PC-3 (cell line): ENCODE results near the gene ZNF804A. TPM values are rescaled to one million over a fixed set of nuclear protein-coding genes. Genes with fewer than 3 reads are reported as not detected.
A peak's percentile ranks its signal among the peaks of the same experiment; 100 is the strongest.

Experiments
- ATAC-seq: fragments of 200-7000 bp; cut with Tn5 transposase; 2 replicates; pipeline ENCODE4 v1.9.1; 2020; ENCODE audit warnings: mild to moderate bottlenecking, moderate library complexity
- BruUV-seq: library from RNA; stranded (reverse); fragments of 400-500 nt; replicated peaks from 2 replicates; lab custom pipeline; 2021; lab: Mats Ljungman, UMichigan
- CTCF ChIA-PET: fragments of 300-600 bp; sonication (Branson Sonifier 250); formaldehyde crosslinking; loops from one replicate; lab custom pipeline; 2022; ENCODE audit warnings: antibody characterized with exemption; lab: Charles Lee
- POLR2A ChIA-PET: fragments of 300-600 bp; sonication (Branson Sonifier 250); formaldehyde crosslinking; loops from one replicate; lab custom pipeline; 2022; ENCODE audit warnings: antibody characterized with exemption; ENCODE audit not compliant: unreplicated experiment; lab: Charles Lee
- DNase-seq: peaks from one replicate; pipeline ENCODE4 v3.0.0-alpha.2; 2015
- H2AFZ ChIP-seq: fragments of 300-600 bp; sonication (generic); 2 replicates; pipeline ENCODE4 v1.6.0; 2016; ENCODE audit warnings: antibody characterized with exemption, low read length
- H3F3A ChIP-seq: fragments of 300-600 bp; sonication (generic); one replicate; pipeline ENCODE4 v1.6.0; 2017; ENCODE audit warnings: antibody characterized with exemption, low read length, control low read depth, mild to moderate bottlenecking; ENCODE audit not compliant: unreplicated experiment
- H3K27ac ChIP-seq: fragments of 300-600 bp; sonication (generic); 2 replicates; pipeline ENCODE4 v1.5.1; 2016; ENCODE audit warnings: mild to moderate bottlenecking, low read length
- H3K27me3 ChIP-seq: fragments of 300-600 bp; sonication (generic); 2 replicates; pipeline ENCODE4 v1.6.1; 2016; ENCODE audit warnings: low read length, mixed read lengths
- H3K36me3 ChIP-seq: fragments of 300-600 bp; sonication (generic); 2 replicates; pipeline ENCODE4 v1.6.1; 2016; ENCODE audit warnings: low read depth, mixed run types, low read length, mixed read lengths
- H3K4me1 ChIP-seq: fragments of 300-600 bp; sonication (generic); 2 replicates; pipeline ENCODE4 v1.5.1; 2016; ENCODE audit warnings: low read length; ENCODE audit not compliant: insufficient read depth
- H3K4me2 ChIP-seq: fragments of 300-600 bp; sonication (generic); 2 replicates; pipeline ENCODE4 v1.6.0; 2016; ENCODE audit warnings: low read length
- H3K4me3 ChIP-seq: fragments of 300-600 bp; sonication (generic); 2 replicates; pipeline ENCODE4 v1.5.1; 2016; ENCODE audit warnings: mild to moderate bottlenecking, low read length, mixed read lengths
- H3K79me2 ChIP-seq: fragments of 300-600 bp; sonication (generic); 2 replicates; pipeline ENCODE4 v1.6.1; 2017; ENCODE audit warnings: low read length, mixed read lengths
- H3K9ac ChIP-seq: fragments of 300-600 bp; sonication (generic); 2 replicates; pipeline ENCODE4 v1.6.0; 2016; ENCODE audit warnings: mild to moderate bottlenecking, low read length
- H3K9me2 ChIP-seq: fragments of 300-600 bp; sonication (generic); replicated peaks from 2 replicates; pipeline ENCODE4 v1.6.1; 2016; ENCODE audit warnings: mixed run types, low read length, mixed read lengths
- H3K9me3 ChIP-seq: fragments of 300-600 bp; sonication (generic); 2 replicates; pipeline ENCODE4 v1.6.1; 2016; ENCODE audit warnings: low read length, mixed read lengths
- H4K20me1 ChIP-seq: fragments of 300-600 bp; sonication (generic); 2 replicates; pipeline ENCODE4 v1.6.1; 2016; ENCODE audit warnings: low read length, mixed read lengths
- EZH2 ChIP-seq: fragments of 300-600 bp; sonication (generic); IDR thresholded peaks from one replicate; pipeline ENCODE4 v1.6.1; 2017; ENCODE audit warnings: antibody characterized with exemption, mild to moderate bottlenecking, low read length; ENCODE audit not compliant: unreplicated experiment
- EZH2phosphoT487 ChIP-seq: fragments of 300-600 bp; sonication (generic); IDR thresholded peaks from 2 replicates; pipeline ENCODE4 v1.6.1; 2018; ENCODE audit warnings: mild to moderate bottlenecking, antibody characterized with exemption, low read length, borderline replicate concordance
- intact Hi-C: fragments of 100-400 bp; cut with micrococcal nuclease; formaldehyde crosslinking; loops from 2 replicates; pipeline ENCODE4 v1.9.0; 2023
- total RNA-seq: library from RNA; depleted of rRNA; stranded (reverse); fragments of >200 nt; gene quantifications from 2 replicates; pipeline ENCODE4 v1.2.3, GENCODE V29; 2014
- TF ChIP-seq, protein P1 (sequence below): fragments of 300-600 bp; sonication (generic); conservative IDR thresholded peaks from 2 replicates; pipeline ENCODE4 v1.5.1; 2017; ENCODE audit warnings: antibody characterized with exemption, low read depth, mild to moderate bottlenecking, low read length

Gene ZNF804A
- total RNA-seq, 1 experiment from 2014 or later = 1.9 TPM

DNA sequence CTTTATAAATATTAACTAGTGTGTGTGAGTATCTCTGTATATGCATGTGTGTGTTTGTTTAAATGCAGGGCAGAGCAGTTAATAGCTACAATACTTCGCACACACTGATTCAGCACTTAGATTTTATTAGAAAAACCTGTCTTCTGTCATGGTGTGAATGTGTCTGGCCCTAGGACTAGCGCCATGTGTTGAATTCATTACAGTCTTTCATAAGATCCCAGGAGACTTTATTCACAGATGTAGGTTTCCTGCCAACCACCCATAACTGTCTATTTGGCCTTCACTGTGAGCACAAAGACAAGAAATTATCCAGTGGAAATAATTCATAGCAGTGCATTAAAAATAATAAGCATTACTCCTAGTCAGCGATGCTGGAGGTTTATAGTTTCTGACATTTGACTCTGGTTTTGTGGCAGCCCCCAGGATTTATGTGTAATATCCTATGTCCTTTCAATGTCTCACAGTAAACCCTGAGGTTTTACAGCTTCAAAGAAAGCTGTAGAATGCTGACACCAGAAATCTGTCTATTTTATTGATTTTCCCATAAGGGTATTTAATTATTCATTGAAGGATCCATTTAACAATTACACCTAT is 93.9 kb downstream of the ZNF804A start:
- BruUV-seq = no TSS peak
- ChIA-PET CTCF (no interaction called here), POLR2A (no interaction called here)
- no peak overlapping the region for H3K9ac ChIP-seq
- H3F3A ChIP-seq = no peaks in the 10 kb centered on the region
- H4K20me1 ChIP-seq = no peaks in the 10 kb centered on the region
- no peak overlapping the region for H3K4me3 ChIP-seq
- TF ChIP-seq EZH2phosphoT487 (no peak), EZH2 (no peak)
- TF ChIP-seq, protein P1, sequence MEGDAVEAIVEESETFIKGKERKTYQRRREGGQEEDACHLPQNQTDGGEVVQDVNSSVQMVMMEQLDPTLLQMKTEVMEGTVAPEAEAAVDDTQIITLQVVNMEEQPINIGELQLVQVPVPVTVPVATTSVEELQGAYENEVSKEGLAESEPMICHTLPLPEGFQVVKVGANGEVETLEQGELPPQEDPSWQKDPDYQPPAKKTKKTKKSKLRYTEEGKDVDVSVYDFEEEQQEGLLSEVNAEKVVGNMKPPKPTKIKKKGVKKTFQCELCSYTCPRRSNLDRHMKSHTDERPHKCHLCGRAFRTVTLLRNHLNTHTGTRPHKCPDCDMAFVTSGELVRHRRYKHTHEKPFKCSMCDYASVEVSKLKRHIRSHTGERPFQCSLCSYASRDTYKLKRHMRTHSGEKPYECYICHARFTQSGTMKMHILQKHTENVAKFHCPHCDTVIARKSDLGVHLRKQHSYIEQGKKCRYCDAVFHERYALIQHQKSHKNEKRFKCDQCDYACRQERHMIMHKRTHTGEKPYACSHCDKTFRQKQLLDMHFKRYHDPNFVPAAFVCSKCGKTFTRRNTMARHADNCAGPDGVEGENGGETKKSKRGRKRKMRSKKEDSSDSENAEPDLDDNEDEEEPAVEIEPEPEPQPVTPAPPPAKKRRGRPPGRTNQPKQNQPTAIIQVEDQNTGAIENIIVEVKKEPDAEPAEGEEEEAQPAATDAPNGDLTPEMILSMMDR = no peak
- DNase-seq (no peak), ATAC-seq (no peak)
- H3K9me2 ChIP-seq = no peaks in the 10 kb centered on the region
- H3K4me2 ChIP-seq = no peak overlapping the region
- H3K27me3 ChIP-seq = no peaks in the 10 kb centered on the region
- no peaks in the 10 kb centered on the region for H3K9me3 ChIP-seq
- no peaks in the 10 kb centered on the region for H3K79me2 ChIP-seq
- intact Hi-C loops = no loop called here
- H2AFZ ChIP-seq = 0 out of 2 replicates have a peak overlapping the region, but pooled peaks have one; percentile 9
- no peak overlapping the region for H3K27ac ChIP-seq
- H3K4me1 ChIP-seq = no peaks in the 10 kb centered on the region
- H3K36me3 ChIP-seq = no peaks in the 10 kb centered on the region

DNA sequence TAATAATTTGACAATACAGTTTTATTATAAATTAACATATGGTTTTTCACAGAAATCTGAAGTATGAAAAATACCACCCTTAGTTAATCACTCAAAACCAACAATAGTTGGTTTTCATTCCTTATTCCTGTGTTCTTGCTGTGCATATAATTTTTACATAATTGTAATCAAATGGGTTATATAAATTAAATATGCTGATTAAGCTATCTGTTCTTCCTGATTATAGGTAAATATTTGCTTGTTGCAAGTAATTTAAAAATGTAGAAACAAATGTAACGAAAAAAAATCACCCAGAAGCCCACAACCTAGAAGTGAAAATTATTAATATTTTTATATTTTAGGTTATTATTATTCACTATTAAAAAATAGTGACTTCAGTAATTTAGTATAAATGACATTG is 98.3 kb downstream of the ZNF804A start:
- H3K4me3 ChIP-seq = no peak overlapping the region
- H3K36me3 ChIP-seq = no peaks in the 10 kb centered on the region
- H3K9ac ChIP-seq = no peak overlapping the region
- H3K4me2 ChIP-seq = no peak overlapping the region
- ChIA-PET CTCF (no interaction called here), POLR2A (no interaction called here)
- H4K20me1 ChIP-seq = no peaks in the 10 kb centered on the region
- no peaks in the 10 kb centered on the region for H3K9me3 ChIP-seq
- no peaks in the 10 kb centered on the region for H3K27me3 ChIP-seq
- DNase-seq (no peak), ATAC-seq (no peak)
- intact Hi-C loops = no loop called here
- no peak overlapping the region for H2AFZ ChIP-seq
- H3K79me2 ChIP-seq = no peaks in the 10 kb centered on the region
- no TSS peak for BruUV-seq
- no peaks in the 10 kb centered on the region for H3K4me1 ChIP-seq
- H3F3A ChIP-seq = no peaks in the 10 kb centered on the region
- H3K9me2 ChIP-seq = no peaks in the 10 kb centered on the region
- no peak for TF ChIP-seq EZH2
- TF ChIP-seq, protein P1 = no peak
- TF ChIP-seq EZH2phosphoT487 = no peak
- no peak overlapping the region for H3K27ac ChIP-seq

DNA sequence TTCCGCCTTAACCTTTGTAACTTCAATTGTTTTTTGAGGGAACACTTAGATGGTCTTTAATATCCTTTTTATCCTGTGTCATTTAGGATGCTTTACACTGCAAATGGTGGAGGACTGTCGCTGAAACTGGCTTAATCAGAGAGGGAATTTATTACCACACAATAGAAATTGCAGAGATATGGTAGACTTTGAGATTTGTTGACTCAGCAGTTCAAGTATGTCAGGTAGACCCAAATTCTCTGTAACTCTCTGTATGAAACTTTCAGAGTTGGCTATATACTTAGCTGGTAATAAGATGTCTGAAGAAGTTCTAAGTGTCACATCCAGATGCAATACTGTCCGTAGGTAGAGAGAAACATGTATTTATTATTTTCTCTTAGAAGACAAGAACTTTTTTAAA is 100.1 kb downstream of the ZNF804A start:
- Histone ChIP-seq H4K20me1 (no peaks in the 10 kb centered on the region), H3K9ac (no peak overlapping the region), H3K4me3 (no peak overlapping the region), H3F3A (no peaks in the 10 kb centered on the region), H3K9me3 (no peaks in the 10 kb centered on the region), H3K36me3 (no peaks in the 10 kb centered on the region), H3K9me2 (no peaks in the 10 kb centered on the region), H3K79me2 (no peaks in the 10 kb centered on the region), H2AFZ (no peak overlapping the region), H3K4me1 (no peaks in the 10 kb centered on the region), H3K27ac (no peak overlapping the region), H3K27me3 (no peaks in the 10 kb centered on the region), H3K4me2 (no peak overlapping the region)
- POLR2A ChIA-PET = no interaction called here
- no peak for TF ChIP-seq EZH2phosphoT487
- TF ChIP-seq EZH2 = no peak
- TF ChIP-seq, protein P1 = no peak
- BruUV-seq = no TSS peak
- DNase-seq (no peak), ATAC-seq (no peak)
- CTCF ChIA-PET = no interaction called here
- intact Hi-C loops = no loop called here
